HG03045 (cell line): ENCODE data around the gene CBX4.
"Not testable (repeated sequence)": the region's sequence is repeated elsewhere in the genome, so short reads cannot be mapped to it uniquely, and the experiment has no call there.

Source experiments
- ATAC-seq: cut with Tn5 transposase; IDR thresholded peaks from one replicate; pipeline ENCODE4 v1.9.1; 2021; ENCODE audit warnings: mild to moderate bottlenecking, moderate library complexity; ENCODE audit not compliant: unreplicated experiment

Gene CBX4

GRCh38 chr17:79861413-79862216 is 22.4 kb upstream of the CBX4 start:
- no peak for ATAC-seq

GRCh38 chr17:79859676-79860615 is 20.7 kb upstream of the CBX4 start:
- ATAC-seq: no peak

- ATAC-seq: no peak
Observed at GRCh38 chr17:79857095-79857494, 17.9 kb upstream of the CBX4 start.

DNA sequence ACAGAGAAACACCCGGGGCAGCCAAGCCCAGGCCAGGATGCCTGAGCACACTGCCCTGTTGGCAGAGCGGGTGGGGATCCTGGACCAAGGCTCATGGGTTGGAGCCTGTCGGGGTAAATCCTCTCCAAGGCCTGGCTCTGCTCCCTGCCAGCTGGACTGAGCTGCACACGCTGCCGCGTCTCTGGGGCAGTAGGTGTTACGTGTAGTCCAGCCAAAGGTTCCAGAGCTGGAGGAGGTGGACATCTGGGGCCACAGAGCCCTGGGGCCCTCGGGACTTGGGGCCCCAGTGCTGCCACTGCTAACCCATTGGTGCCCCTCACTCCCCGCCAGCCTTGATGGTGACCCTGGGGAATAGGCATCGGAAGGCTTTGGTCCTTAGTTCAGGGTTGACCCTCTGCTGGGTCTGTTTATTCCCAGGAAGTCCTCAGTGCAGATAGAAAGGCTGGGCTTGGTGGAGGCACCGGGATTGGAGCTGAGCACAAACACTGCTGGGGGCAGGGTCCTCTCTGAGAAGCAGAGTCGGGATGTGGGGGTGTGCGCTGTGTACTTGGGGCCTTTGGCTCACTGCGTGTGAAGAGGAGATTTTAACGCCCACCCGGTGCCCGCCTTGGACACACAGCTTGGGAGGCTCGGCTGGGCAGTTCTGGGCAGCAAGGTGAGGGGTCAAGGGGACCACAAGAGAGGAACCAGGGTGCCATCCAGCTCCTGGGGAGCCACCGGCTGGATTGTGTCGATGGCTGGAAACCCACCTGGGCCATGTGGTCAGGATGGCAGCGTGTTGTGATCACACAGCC is 16.3 kb upstream of the CBX4 start:
- no peak for ATAC-seq

DNA sequence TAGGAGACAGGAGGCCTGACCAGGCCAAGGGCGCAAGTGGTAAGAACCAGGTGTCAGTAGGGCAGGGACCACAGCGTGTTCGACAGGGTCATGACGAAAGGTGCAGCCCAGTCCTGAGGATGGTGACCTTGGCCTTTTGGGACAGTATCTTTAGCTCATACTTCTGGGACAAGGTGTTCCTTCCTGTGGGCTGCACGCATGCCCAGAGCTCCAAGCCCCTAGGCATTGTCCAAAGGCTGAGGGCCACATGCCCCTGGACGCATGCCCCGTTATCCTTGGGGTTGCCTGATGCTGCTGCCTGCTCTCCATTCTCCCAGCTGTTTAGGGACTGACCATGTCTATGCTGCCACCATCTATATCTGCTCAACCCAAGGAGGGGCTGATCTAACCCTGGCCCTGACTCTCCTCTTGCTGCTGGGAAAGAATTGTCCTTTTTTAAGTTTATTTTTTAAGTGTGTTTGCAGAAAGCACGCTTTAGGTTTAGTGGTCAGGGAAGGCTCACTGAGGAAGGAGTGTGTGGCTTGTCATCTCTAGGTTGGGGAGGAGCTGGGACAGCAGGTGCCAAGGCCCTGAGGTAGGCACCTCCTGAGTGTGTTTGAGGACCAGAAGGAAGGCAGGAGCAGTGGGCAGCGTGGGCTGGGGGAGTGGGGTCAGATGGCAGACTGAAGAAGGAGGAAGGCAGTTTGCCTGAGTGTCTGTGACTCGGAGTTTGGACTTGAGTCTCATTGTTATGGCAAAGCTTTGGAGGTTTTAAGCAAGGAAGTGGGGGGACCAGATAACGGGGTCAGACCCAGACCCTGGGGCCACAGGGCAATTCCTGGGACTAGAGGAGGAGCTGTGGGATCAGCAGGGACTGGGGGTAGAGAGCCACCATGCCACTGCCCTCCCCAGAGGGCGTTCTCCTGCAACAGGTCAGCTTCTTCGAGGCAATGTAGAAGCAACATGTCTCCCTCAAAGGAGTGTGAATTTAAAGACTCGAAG is 15.1 kb upstream of the CBX4 start:
- ATAC-seq: no peak

- not testable (repeated sequence) for ATAC-seq
Observed at GRCh38 chr17:79853168-79853567, 13.9 kb upstream of the CBX4 start.

GRCh38 chr17:79852748-79853147 is 13.5 kb upstream of the CBX4 start:
- no peak for ATAC-seq

DNA sequence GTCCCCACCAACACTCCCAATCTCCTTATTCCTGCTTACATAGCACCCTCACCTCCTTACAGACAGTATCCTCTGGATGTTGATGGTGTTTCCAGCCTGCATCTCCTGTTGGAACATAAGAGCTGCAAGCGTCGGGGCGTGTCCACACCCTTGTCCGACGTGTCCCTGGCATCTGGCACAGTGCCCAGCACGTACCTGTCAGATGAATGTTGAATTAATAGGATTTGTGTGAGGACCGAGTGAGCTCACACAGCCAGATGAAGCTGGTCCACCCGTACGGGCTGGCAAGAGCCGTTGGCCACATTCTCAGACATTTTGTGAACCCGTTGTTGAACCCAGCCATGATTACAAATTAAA is 12.2 kb upstream of the CBX4 start:
- ATAC-seq: no peak

GRCh38 chr17:79850571-79851460 is 11.6 kb upstream of the CBX4 start:
- no peak for ATAC-seq

- no peak for ATAC-seq
Observed at GRCh38 chr17:79849953-79850352, 10.7 kb upstream of the CBX4 start.

- no peak for ATAC-seq
Observed at GRCh38 chr17:79848370-79848766, 9.1 kb upstream of the CBX4 start.

GRCh38 chr17:79847698-79848369 is 8.6 kb upstream of the CBX4 start:
- ATAC-seq: no peak

DNA sequence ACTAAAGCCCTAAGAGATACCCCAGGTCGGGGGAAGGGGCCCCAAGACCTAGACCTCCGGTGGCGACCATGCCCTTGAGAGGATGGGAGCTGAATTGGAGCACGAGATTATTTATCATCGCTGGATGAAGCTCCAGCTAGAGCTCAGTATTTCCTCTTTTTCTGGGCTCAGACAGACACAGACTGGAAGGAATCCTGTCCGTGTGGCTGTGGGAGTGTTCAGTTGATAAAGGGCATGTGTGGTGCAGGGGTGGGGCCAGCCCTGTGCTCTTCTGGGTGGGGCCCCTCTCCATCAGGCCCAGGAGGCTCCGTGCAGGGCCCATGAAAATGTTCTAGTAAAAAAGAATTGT is 6.3 kb upstream of the CBX4 start:
- no peak for ATAC-seq

GRCh38 chr17:79844869-79845600 is 5.8 kb upstream of the CBX4 start:
- no peak for ATAC-seq

GRCh38 chr17:79843816-79844800 is 4.9 kb upstream of the CBX4 start:
- ATAC-seq: no peak

GRCh38 chr17:79843474-79843815 is 4.2 kb upstream of the CBX4 start:
- no peak for ATAC-seq
